NOMO-1 (cell line): ENCODE data around the gene CDA.

Experiments
- DNase-seq, 2 experiments: peaks; one replicate each; lab custom pipeline; 2025; ENCODE audit not compliant: unreplicated experiment in 2 of 2; lab: John Stamatoyannopoulos, UW

The CDA gene

GRCh38 chr1:20614131-20614579, 25.3 kb downstream of the CDA start:
- DNase-seq: no peak

- DNase-seq: no peak
Measured at GRCh38 chr1:20615946-20616846, 27.3 kb downstream of the CDA start.

DNA sequence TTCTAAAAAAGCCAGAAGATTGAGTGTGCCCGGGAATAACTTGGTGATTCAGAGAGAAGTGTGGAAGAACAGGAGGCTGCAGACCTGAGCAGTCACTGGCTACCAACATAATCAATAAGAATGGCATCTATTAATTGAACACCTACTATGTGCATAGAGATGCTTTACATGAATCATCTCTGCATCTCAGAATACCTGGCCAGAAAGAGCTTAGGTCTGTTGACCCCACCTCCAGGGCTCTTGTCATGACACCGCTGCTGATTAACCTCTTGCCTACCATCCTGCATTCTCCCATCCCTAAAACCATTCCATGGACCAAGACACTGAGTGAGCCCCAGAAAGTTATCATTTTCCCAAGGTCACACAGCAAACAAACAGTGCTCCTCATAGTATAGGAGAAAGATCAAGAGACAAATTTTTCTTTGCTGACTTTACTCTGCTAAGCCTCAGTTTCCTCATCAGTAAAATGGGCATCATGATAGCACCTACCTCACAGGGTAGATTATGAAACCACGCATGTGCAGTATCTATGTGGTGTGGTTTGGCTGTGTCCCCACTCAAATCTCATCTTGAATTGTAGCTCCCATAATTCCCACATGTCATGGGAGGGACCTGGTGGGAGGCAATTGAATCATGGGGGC, 28.1 kb downstream of the CDA start:
- DNase-seq: no peak

- no peak for DNase-seq
Measured at GRCh38 chr1:20618550-20618949, 29.7 kb downstream of the CDA start.

- no peak for DNase-seq
Measured at GRCh38 chr1:20619999-20620398, 31.1 kb downstream of the CDA start.

GRCh38 chr1:20621012-20621411, 32.1 kb downstream of the CDA start:
- DNase-seq: no peak

GRCh38 chr1:20624709-20625108, 35.8 kb downstream of the CDA start:
- DNase-seq: no peak

DNA sequence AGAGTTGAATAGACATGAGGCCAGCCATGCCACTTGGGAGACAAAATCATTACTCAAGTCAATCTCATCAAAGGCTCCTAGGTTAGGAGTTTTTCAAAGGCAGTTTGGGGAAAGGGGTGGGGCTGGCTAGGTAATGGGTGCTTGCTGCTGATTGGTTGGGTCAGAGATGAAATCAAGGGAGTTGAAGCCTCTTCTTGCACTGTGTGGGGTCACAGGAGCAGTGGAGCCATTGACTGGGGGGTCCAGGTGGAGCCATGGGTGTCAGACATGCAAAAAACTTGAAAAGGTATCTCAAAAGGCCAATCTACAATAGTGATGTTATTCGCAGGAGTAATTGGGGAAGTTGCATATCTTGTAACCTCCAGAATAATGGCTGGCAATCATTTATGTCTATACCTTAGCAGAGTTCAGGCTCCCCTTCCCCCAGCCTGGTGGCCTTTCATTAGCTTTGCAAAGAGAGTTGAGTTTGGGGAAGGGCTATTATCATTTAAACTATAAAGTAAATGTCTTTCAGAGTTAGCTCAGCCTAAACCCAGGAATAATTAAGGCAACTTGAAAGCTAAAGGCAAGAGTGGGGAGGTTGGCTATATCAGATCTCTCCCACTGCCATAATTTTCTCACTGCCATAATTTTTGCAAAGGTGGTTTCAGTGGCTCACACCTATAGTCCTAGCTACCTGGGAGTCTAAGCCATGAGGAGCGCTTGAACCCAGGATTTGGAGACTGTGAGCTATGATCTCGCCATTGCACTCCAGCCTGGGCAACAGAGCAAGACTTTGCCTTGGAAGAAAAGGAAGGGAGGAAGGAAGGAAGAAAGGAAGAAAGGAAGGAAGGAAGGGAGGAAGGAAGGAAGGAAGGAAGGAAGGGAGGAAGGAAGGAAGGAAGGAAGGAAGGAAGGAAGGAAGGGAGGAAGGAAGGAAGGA, 36.5 kb downstream of the CDA start:
- no peak for DNase-seq

DNA sequence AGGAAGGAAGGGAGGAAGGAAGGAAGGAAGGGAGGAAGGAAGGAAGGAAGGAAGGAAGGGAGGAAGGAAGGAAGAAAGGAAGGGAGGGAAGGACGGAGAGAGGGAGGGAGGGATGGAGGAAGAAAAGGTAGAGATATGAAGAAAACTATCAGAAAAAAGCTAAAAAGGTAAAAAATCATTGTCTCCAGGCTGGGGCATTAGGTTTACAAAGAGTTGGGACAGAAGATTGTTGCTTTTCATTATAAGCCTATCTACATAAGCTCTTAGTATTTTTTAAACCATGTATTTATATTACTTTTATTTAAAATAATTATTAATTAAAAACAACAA, 37.2 kb downstream of the CDA start:
- no peak for DNase-seq

- no peak for DNase-seq
Measured at GRCh38 chr1:20626524-20626923, 37.6 kb downstream of the CDA start.

DNA sequence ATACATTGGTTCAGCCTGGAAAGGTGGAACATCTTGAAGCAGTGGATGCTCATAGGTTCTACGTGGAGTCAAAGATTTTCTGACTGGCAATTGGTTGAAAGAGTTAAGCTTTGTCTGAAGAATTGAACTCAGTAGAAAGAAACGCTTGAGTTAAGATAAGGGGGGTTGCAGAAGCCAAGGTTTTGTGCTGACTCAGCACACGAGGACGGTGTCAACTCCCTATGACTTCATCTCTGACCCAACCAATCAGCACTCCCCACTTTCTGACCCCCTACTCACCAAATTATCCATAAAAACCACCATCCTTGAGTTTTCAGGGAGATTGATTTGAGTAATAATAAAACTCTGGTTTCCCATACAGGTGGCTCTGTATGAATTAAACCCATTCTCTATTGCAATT, 41.8 kb downstream of the CDA start:
- DNase-seq: no peak

GRCh38 chr1:20632386-20632785, 43.5 kb downstream of the CDA start:
- no peak for DNase-seq

DNA sequence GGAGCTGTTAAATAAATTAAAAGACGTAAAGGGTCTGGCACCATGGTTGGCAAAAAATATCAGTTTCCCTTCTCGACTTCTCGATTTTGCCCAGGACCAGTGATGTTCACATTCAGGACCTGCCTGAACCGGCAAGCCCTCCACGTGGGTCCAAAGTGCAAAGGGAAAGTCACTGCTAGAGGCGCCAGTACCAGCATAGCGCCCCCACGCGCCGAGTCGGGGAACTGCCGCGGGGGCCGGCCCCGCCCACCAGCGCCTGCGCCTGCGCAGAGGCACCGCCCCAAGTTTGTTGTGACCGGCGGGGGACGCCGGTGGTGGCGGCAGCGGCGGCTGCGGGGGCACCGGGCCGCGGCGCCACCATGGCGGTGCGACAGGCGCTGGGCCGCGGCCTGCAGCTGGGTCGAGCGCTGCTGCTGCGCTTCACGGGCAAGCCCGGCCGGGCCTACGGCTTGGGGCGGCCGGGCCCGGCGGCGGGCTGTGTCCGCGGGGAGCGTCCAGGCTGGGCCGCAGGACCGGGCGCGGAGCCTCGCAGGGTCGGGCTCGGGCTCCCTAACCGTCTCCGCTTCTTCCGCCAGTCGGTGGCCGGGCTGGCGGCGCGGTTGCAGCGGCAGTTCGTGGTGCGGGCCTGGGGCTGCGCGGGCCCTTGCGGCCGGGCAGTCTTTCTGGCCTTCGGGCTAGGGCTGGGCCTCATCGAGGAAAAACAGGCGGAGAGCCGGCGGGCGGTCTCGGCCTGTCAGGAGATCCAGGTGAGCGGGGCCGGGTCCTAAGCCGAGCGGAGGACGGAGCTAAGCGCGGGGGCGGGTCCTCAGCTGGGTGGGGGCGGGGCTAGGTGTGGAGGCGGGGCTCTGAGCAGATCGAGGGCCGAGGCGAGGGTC, 44.5 kb downstream of the CDA start, which contains the start of gene PINK1:
Gene PINK1 (plus strand): TSS at position 269 of the 875 bp plus-strand sequence. CDS start 91 bp downstream, at position 360.
- peak; percentile 70 to 83 for DNase-seq

DNA sequence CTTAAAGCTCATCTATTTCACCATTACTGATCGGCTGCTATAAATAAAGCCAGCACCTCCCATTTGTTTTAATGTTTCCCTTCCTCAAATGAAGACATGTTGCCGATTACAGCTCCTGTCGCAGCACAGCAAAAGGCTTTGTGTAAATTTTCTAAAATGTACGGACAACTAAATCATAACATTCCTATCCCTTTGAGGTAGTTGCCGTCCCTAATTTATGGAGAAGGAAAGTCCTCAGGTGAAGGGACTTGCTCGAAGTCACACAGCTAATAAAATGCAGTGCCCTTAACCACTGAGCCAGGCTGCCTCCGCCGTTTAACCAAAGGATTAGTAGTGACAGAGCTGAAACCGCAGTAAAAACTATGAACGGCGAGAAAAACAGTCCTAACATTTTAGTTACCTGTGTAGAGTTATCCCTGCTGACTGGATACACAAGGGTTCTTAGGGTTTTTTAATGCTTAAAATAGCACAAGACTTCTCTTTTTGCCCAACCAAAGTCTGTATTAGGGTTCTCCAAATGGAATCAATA, 45.2 kb downstream of the CDA start:
- peak in 1 of 2 experiments; percentile 56 for DNase-seq

GRCh38 chr1:20634594-20635084, 45.7 kb downstream of the CDA start:
- peak in 1 of 2 experiments; percentile 56 for DNase-seq

- no peak for DNase-seq
Measured at GRCh38 chr1:20636785-20637347, 48.0 kb downstream of the CDA start.

DNA sequence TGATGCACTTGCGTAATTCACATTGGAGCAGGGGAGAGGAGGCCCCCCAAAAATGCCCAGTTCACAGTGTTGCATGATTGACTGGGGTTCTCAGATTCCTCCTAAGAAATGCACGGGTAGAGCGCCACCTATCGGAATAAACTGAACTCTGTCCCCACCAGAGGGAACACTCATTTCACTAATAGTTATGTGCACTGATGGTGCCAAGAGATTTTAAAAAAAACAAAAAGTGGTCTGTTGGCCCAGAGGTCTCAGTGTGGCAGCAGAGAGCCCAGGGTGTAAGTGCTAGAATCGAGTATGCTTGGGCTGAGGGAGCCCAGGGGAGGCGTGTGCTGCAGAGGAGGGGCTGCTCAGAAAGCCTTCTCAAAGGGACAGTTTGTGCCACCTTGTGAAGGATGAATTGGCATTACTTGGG, 51.3 kb downstream of the CDA start:
- peak; percentile 19 to 54 for DNase-seq

DNA sequence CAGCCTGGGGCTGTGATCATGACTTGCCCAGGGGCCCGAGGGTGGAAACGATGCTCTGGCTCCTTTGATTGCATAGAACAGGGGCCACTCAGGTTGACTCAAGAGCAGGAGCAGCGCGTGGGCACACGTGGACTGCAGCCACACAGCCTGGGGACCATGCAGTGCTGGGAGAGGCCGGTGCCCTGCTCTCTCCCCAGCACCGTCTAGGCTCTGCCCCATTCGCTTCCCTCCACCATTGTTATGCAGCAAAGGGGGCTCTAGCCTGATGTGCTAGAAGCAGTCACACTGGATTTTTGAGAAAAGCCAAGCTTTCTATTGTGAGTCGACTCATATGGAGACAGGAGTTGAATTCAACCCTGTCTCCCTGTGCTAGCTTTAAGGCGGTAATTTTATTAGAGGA, 53.1 kb downstream of the CDA start:
- no peak for DNase-seq

- no peak for DNase-seq
Measured at GRCh38 chr1:20643080-20643479, 54.2 kb downstream of the CDA start.
